ENCODE data around the gene GLRX. TPM values are rescaled to one million over a fixed set of nuclear protein-coding genes. Genes with fewer than 3 reads are reported as not detected.

GLRX gene
- total RNA-seq, 4 donors from 2014 or later, result 20.2 to 65.3 (median 41.3) TPM

DNA sequence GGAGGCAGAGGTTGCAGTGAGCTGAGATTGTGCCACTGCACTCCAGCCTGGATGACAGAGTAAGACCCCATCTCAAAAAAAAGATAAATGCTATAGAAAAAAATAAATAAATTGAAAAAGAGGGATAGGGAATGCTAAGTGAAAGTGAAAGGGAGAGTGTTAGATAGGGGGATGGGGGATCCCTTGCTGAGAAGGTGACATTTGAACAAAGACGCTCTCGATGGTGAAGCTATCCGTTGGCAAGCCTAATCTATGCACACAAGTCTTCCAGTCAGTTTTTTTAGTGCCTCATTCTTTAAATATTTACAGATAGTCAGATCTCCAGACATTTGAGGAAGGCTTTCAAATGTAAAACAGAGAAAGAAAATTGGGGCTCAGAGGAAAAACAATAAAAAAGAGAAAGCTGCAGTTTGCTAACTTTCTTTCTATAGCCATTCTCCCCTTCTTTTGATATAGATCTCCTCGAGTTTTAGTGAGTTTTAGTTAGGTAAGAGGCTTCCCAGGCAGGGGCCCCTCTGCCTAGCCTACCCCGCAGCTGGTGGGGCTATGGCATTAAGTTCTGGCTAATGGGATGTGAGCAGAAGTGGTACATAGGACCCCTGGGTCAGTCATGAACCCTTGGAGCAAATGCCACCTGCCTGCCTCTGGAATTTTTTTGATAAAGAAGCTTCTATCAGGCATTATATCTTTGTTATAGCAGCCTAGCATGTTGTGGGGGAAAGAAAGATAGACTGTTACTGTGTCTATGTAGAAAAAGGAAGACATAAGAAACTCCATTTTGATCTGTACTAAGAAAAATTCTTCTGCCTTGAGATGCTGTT lies 12.0 kb downstream of the GLRX start:
- Histone ChIP-seq H3K4me3 (no peak overlapping the region), H3K9me3 (no peaks in the 10 kb centered on the region), H3K4me1 (peaks cover 3 to 63% (median 41%) of the 10 kb centered on the region in 3 donors), H3K27ac (peak overlapping the region in 3 of 4 donors; percentile 78 to 83 (median 80)), H3K36me3 (peaks cover 0 to 15% of the 10 kb centered on the region in 2 donors), H3K27me3 (no peaks in the 10 kb centered on the region)
- WGBS, 2 donors (ENCODE audit: low coverage in 1 of 2), result 33 to 38% methylated on average over 5 of the region's 5 CpGs
- no peak for ATAC-seq
- TF ChIP-seq, protein P1, sequence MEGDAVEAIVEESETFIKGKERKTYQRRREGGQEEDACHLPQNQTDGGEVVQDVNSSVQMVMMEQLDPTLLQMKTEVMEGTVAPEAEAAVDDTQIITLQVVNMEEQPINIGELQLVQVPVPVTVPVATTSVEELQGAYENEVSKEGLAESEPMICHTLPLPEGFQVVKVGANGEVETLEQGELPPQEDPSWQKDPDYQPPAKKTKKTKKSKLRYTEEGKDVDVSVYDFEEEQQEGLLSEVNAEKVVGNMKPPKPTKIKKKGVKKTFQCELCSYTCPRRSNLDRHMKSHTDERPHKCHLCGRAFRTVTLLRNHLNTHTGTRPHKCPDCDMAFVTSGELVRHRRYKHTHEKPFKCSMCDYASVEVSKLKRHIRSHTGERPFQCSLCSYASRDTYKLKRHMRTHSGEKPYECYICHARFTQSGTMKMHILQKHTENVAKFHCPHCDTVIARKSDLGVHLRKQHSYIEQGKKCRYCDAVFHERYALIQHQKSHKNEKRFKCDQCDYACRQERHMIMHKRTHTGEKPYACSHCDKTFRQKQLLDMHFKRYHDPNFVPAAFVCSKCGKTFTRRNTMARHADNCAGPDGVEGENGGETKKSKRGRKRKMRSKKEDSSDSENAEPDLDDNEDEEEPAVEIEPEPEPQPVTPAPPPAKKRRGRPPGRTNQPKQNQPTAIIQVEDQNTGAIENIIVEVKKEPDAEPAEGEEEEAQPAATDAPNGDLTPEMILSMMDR (IDR thresholded peaks at IDR 0.05), result no peak
- TF ChIP-seq POLR2A (IDR thresholded peaks at IDR 0.05), result no peak
- no peak for TF ChIP-seq POLR2AphosphoS5 (IDR thresholded peaks at IDR 0.05)
- no peak for TF ChIP-seq EP300 (IDR thresholded peaks at IDR 0.05)

DNA sequence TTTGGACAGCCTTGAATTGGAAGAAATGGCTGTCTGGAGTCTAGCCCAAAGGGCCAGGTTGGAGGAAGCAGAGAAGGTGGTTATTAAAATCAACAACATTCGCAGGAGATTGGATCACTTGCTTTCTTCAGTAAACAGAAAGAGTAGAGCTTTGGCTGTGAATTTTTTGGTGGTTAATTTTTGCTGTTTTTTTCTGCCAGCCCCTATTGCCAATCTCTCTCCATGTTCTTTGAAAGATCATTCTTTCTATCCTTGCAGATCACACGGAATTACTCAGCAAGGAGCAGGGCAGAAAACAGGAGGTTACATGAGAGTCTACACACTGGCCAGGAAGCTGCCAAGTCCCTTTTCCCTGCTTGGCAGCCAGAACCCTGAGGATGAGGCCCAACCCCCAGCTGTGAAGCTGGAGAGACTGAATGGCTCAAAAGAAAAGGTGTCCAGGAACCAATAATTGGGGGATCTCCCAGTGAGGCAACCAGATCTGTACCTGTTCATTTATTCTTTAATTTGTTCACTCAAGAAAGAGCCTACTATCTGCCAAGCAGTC lies 13.0 kb downstream of the GLRX start:
- Histone ChIP-seq H3K27me3 (no peaks in the 10 kb centered on the region), H3K9me3 (peaks cover 0 to 6% (median 0%) of the 10 kb centered on the region in 3 donors), H3K27ac (peak overlapping the region; percentile 58 to 83 (median 79)), H3K36me3 (peaks cover 0 to 4% of the 10 kb centered on the region in 2 donors), H3K4me3 (no peak overlapping the region), H3K4me1 (peaks cover 3 to 63% (median 41%) of the 10 kb centered on the region in 3 donors)
- peak; percentile 48 for ATAC-seq
- TF ChIP-seq POLR2AphosphoS5 (IDR thresholded peaks at IDR 0.05) (no peak), EP300 (IDR thresholded peaks at IDR 0.05) (no peak), POLR2A (IDR thresholded peaks at IDR 0.05) (no peak)
- TF ChIP-seq, protein P1 (IDR thresholded peaks at IDR 0.05), result no peak
- 20 to 27% methylated on average over 2 of the region's 2 CpGs for WGBS, 2 donors (ENCODE audit: low coverage in 1 of 2)

DNA sequence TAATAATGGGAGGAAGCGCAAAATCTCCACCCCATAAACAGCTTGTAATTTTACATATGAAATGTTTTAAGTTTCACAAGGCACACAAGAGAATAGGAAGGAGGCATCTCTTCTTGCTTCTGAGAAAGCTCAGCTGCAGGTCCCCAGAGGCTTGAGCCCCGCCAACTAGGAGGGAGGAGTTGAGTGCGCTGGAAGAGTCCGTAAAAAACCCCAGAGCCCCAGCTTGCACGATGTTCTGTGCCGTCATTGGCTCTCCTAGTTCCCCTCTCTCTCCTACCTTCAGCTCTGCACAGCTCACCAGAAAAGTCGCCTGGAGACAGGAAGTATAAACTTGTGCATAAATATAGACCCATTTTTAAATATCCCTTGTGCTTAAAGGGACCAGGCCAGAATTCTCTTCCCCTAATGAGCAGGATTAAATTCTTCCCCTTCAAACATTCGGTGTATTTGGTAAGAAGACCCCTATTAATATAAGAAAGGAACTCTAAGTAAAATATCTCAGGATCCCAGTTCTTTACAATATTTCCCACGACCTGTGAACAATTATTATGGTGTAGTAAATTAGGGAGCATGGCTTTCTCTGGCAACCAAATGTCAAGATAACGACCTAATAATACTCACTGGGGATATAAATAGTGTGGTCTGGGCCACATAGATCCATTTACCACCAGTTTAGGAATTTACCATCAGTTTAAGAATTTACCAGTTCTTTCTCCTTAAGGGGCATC lies 13.7 kb downstream of the GLRX start:
- Histone ChIP-seq H3K27me3 (no peaks in the 10 kb centered on the region), H3K27ac (peak overlapping the region; percentile 58 to 83 (median 79)), H3K36me3 (no peaks in the 10 kb centered on the region), H3K4me1 (peaks cover 3 to 63% (median 41%) of the 10 kb centered on the region in 3 donors), H3K9me3 (peaks cover 0 to 6% (median 0%) of the 10 kb centered on the region in 3 donors), H3K4me3 (peak overlapping the region in 1 of 2 donors; percentile 4)
- 6 to 9% methylated on average over 10 of the region's 10 CpGs for WGBS, 2 donors (ENCODE audit: low coverage in 1 of 2)
- peak; percentile 96 for ATAC-seq
- no peak for TF ChIP-seq POLR2AphosphoS5 (IDR thresholded peaks at IDR 0.05)
- TF ChIP-seq POLR2A (IDR thresholded peaks at IDR 0.05), result no peak
- no peak for TF ChIP-seq EP300 (IDR thresholded peaks at IDR 0.05)
- TF ChIP-seq, protein P1 (IDR thresholded peaks at IDR 0.05), result no peak

DNA sequence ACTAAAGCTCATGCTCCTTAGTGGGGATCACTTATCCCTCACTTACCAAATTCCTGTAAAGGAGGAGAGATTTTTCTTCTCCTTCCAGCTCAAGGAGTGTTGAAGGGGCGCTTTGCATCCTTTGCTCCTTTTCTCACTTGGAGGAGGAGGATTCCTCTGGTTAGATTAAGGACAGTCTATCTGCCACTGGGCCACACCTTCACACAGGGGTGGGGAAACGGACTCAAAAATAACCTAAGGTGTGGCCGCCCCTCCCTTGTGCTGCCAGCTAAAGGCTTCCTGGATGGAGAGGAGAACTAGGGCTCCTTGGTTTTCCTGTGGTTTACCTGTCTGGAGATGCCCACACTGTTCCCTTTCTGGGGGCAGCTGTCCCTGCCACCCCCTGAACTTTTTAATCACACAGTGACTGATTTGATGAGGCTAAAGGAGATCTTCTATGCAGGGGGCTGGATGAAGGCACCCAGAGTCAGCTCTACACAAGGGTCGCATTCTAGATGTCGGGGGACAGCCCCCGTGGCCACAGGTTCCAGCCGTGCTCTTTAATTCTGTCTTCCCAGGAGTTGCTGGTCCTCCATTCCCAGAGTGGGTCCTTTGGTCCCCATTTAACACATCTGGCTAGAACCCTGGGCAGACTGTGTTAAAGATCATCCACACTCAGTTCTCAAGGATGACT lies 14.4 kb downstream of the GLRX start:
- H3K4me3 ChIP-seq, result no peak overlapping the region
- ATAC-seq, result no peak

More for the DNA sequence above, 14.4 kb downstream of the GLRX start:
- no peaks in the 10 kb centered on the region for H3K36me3 ChIP-seq
- TF ChIP-seq POLR2A (IDR thresholded peaks at IDR 0.05) (no peak), EP300 (IDR thresholded peaks at IDR 0.05) (no peak), POLR2AphosphoS5 (IDR thresholded peaks at IDR 0.05) (no peak)
- TF ChIP-seq, protein P1 (IDR thresholded peaks at IDR 0.05), result no peak
- 50 to 77% methylated on average over 2 to 4 of the region's 7 CpGs for WGBS, 2 donors (ENCODE audit: low coverage in 1 of 2)
- H3K9me3 ChIP-seq, result peaks cover 0 to 6% (median 0%) of the 10 kb centered on the region in 3 donors
- H3K27ac ChIP-seq, result peak overlapping the region in 3 of 4 donors; percentile 78 to 83 (median 80)
- H3K27me3 ChIP-seq, result no peaks in the 10 kb centered on the region
- peaks cover 3 to 58% (median 41%) of the 10 kb centered on the region in 3 donors for H3K4me1 ChIP-seq

All from gastroesophageal sphincter (tissue), 4 donors.